OCI-LY3 (cell line): ENCODE data around the gene FAM237A.

ENCODE experiments used
- H2AFZ ChIP-seq: fragments of 200-600, 300-600 bp; shearing (Covaris generic); 2 replicates; pipeline ENCODE4 v1.6.0; 2014; ENCODE audit warnings: antibody characterized with exemption, low read depth, low read length
- H3K27ac ChIP-seq: fragments of 200-600, 300-600 bp; sonication (generic); 2 replicates; pipeline ENCODE4 v1.5.1; 2014; ENCODE audit warnings: mild to moderate bottlenecking, low read length, moderate library complexity, mixed read lengths
- H3K27me3 ChIP-seq: fragments of 200-600, 300-600 bp; sonication (generic); 2 replicates; pipeline ENCODE4 v1.6.1; 2014; ENCODE audit warnings: low read depth, low read length, mixed read lengths
- H3K36me3 ChIP-seq: fragments of 200-600, 300-600 bp; sonication (generic); replicated peaks from 2 replicates; pipeline ENCODE3; 2014; ENCODE audit warnings: low read depth, low read length, mixed read lengths
- H3K4me1 ChIP-seq: fragments of 300-600, 200-600 bp; sonication (generic); 2 replicates; pipeline ENCODE4 v1.6.1; 2014; ENCODE audit warnings: low read length, mixed read lengths
- H3K4me2 ChIP-seq: fragments of 200-600, 300-600 bp; sonication (generic); 2 replicates; pipeline ENCODE4 v1.6.1; 2014; ENCODE audit warnings: low read length, mixed read lengths
- H3K4me3 ChIP-seq: fragments of 300-600, 200-600 bp; sonication (generic); 2 replicates; pipeline ENCODE4 v1.5.1; 2014; ENCODE audit warnings: antibody characterized with exemption, mild to moderate bottlenecking, low read length, moderate library complexity
- H3K79me2 ChIP-seq: fragments of 300-600, 200-600 bp; shearing (Covaris generic); 2 replicates; pipeline ENCODE4 v1.6.1; 2014; ENCODE audit warnings: mild to moderate bottlenecking, low read length, mixed read lengths
- H3K9ac ChIP-seq: fragments of 300-600, 200-600 bp; shearing (Covaris generic); 2 replicates; pipeline ENCODE4 v1.6.0; 2014; ENCODE audit warnings: mild to moderate bottlenecking, low read length, moderate library complexity
- H3K9me3 ChIP-seq: fragments of 200-600, 300-600 bp; shearing (Covaris generic); 2 replicates; pipeline ENCODE4 v1.6.1; 2014; ENCODE audit warnings: low read length, mixed read lengths; ENCODE audit not compliant: insufficient read depth
- H4K20me1 ChIP-seq: fragments of 200-600, 300-600 bp; sonication (generic); 2 replicates; pipeline ENCODE4 v1.6.1; 2016; ENCODE audit warnings: low read length, mixed read lengths; ENCODE audit not compliant: insufficient read depth
- EZH2phosphoT487 ChIP-seq: fragments of 200-600 bp; shearing (Covaris generic); IDR thresholded peaks from 2 replicates; pipeline ENCODE4 v1.6.1; 2018; ENCODE audit warnings: antibody characterized with exemption, mixed run types, low read depth
- TF ChIP-seq, protein P1 (sequence below): fragments of 200-600, 300-600 bp; sonication (generic); IDR thresholded peaks from 2 replicates; pipeline ENCODE4 v1.5.1; 2014; ENCODE audit warnings: antibody characterized with exemption, low read length, low read depth

The FAM237A gene

GRCh38 chr2:206611191-206611590 is 31.1 kb upstream of the FAM237A start:
- Histone ChIP-seq H3K27ac (no peak overlapping the region), H3K4me3 (no peak overlapping the region), H3K4me1 (no peaks in the 10 kb centered on the region), H3K27me3 (no peaks in the 10 kb centered on the region), H3K79me2 (no peaks in the 10 kb centered on the region), H3K9ac (no peak overlapping the region), H3K4me2 (no peak overlapping the region), H3K9me3 (no peaks in the 10 kb centered on the region), H2AFZ (no peak overlapping the region), H4K20me1 (no peaks in the 10 kb centered on the region), H3K36me3 (no peaks in the 10 kb centered on the region)
- TF ChIP-seq, protein P1, sequence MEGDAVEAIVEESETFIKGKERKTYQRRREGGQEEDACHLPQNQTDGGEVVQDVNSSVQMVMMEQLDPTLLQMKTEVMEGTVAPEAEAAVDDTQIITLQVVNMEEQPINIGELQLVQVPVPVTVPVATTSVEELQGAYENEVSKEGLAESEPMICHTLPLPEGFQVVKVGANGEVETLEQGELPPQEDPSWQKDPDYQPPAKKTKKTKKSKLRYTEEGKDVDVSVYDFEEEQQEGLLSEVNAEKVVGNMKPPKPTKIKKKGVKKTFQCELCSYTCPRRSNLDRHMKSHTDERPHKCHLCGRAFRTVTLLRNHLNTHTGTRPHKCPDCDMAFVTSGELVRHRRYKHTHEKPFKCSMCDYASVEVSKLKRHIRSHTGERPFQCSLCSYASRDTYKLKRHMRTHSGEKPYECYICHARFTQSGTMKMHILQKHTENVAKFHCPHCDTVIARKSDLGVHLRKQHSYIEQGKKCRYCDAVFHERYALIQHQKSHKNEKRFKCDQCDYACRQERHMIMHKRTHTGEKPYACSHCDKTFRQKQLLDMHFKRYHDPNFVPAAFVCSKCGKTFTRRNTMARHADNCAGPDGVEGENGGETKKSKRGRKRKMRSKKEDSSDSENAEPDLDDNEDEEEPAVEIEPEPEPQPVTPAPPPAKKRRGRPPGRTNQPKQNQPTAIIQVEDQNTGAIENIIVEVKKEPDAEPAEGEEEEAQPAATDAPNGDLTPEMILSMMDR, result no peak
- TF ChIP-seq EZH2phosphoT487, result no peak

DNA sequence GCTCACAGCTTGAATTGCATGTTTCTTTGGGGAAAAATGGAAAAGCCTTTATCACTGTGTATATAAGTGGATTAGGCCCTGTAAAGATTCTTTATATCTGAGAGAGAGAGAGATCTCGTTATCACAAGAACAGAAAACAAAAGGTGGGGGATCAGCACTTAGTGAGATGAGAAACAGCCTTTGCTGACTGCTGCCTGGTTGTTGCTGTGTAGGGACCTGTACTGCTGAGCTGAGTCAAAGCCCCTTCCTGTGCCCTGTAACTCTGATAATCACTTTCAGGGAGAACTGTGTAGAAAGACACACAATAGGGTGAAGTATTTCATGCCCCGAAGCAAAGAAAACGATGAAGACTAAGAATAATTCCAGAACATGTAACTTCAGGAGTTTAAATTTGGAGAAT is 30.6 kb upstream of the FAM237A start:
- H2AFZ ChIP-seq, result no peak overlapping the region
- no peak overlapping the region for H3K4me2 ChIP-seq
- no peak overlapping the region for H3K4me3 ChIP-seq
- TF ChIP-seq, protein P1, result no peak
- TF ChIP-seq EZH2phosphoT487, result no peak
- H3K9me3 ChIP-seq, result no peaks in the 10 kb centered on the region
- no peaks in the 10 kb centered on the region for H3K27me3 ChIP-seq
- no peak overlapping the region for H3K27ac ChIP-seq
- H3K4me1 ChIP-seq, result no peaks in the 10 kb centered on the region
- H3K9ac ChIP-seq, result no peak overlapping the region
- H3K79me2 ChIP-seq, result no peaks in the 10 kb centered on the region
- H4K20me1 ChIP-seq, result no peaks in the 10 kb centered on the region
- no peaks in the 10 kb centered on the region for H3K36me3 ChIP-seq

DNA sequence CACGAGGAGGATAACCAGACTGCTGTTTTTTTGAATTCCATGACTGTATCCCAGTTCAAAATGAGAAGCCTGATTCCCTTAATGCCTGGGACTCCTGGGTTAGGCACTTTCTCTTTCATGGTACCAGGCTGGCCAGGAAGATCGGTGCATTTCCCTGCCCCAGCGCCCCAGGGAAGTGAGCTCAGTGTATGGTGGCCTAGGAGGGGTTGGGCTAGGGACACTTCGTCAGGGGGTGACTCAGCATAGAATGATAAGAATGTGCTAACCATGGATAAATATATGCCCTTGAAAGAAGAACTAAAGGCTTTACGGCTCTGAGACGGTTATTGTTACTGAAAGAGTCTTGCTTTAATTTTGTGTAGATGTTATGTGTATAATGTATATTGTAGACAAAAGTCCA is 27.5 kb upstream of the FAM237A start:
- TF ChIP-seq EZH2phosphoT487, result no peak
- TF ChIP-seq, protein P1, result no peak

DNA sequence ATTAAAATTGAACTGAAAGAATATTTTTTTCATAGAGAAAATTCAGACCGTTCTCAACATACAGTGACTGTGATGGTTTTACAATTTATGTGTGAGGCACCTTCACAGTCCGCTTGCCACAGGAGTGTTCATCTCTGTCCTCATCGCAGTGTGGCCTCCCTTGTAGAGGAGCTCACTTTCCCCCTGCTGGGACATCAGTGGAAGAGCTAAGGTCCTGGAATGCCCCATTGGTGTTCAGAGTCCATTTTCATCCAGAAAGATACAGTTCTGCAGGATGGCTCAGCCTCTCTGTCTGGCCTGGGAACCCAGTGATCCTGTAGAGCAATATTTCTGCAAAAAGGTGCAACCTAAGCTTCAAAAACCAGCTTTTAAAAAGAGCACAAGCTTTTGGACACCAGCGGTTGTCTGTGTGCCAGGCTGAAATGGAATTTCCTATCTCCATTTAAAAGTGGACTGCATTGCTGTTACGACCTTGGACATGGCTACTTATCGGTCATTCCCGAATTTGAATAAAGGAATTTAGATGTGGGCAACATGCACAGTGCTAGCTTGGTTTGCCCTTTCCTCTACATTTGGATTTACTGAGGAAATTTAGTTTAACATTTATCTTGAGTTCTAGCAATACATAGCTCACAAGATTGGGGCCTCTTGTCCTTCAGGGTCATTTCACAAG is 26.7 kb upstream of the FAM237A start:
- H4K20me1 ChIP-seq, result no peaks in the 10 kb centered on the region
- H3K27ac ChIP-seq, result no peak overlapping the region
- no peaks in the 10 kb centered on the region for H3K9me3 ChIP-seq
- H3K9ac ChIP-seq, result no peak overlapping the region
- H3K4me1 ChIP-seq, result no peaks in the 10 kb centered on the region
- H3K36me3 ChIP-seq, result no peaks in the 10 kb centered on the region
- TF ChIP-seq, protein P1, result no peak
- TF ChIP-seq EZH2phosphoT487, result no peak
- H2AFZ ChIP-seq, result no peak overlapping the region
- H3K4me2 ChIP-seq, result no peak overlapping the region
- H3K79me2 ChIP-seq, result no peaks in the 10 kb centered on the region
- no peak overlapping the region for H3K4me3 ChIP-seq
- no peaks in the 10 kb centered on the region for H3K27me3 ChIP-seq

More for the DNA sequence above, 27.5 kb upstream of the FAM237A start:
- Histone ChIP-seq H4K20me1 (no peaks in the 10 kb centered on the region), H2AFZ (no peak overlapping the region), H3K79me2 (no peaks in the 10 kb centered on the region), H3K9ac (no peak overlapping the region), H3K36me3 (no peaks in the 10 kb centered on the region), H3K4me1 (no peaks in the 10 kb centered on the region), H3K27me3 (no peaks in the 10 kb centered on the region), H3K4me2 (no peak overlapping the region), H3K27ac (no peak overlapping the region), H3K4me3 (no peak overlapping the region), H3K9me3 (no peaks in the 10 kb centered on the region)
